Measurements from ENCODE around the gene FAHD1. TPM values are rescaled to one million over a fixed set of nuclear protein-coding genes. Genes with fewer than 3 reads are reported as not detected.

The FAHD1 gene
- total and polyA plus RNA-seq, 4 donors, result 42.7 to 84.2 (median 61.4) TPM

DNA sequence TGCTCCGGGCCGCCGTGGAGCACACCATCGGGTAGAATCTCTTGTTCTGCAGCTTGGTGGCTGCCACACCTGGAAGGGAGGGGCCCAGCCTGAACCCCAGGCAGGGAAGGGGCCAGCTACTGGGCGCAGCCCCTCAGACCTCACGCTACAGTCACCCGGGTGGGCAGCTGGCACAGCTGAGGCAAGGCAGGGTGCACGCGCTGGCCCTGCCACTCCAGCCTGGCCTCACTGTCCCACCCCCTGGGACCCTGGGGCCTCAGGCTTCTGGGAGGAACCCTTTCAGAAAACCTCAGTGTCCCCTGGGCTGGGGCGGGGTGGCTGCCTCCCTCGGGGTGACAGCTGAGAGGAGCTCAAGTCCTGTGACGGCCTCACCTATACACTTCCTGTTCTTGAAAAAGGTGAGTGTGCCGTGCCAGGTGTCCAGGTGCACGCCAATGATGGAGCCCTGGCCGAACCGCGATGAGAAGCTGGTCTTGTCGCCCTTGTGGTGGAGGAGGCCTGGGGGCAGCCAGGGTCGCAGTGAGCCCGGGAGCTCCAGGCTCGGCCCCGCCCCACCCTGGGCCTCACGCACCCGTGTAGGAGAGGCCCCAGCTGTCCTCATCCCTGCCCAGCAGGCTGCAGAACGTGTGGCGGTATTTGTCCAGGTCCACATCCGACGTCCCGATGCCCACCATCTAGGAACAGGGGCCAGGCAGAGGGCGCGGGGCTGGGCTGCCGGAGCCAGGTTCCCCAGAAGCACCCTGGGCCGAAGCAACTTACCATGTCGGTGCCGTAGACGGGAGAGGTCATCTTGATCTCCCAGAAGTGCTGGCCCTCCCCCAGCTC is 49.4 kb upstream of the FAHD1 start:
- no peaks in the 10 kb centered on the region for H3K9me3 ChIP-seq (ENCODE audit: control insufficient read depth in 4 of 4, low read length in 3 of 4)
- no peak overlapping the region for H3K27ac ChIP-seq (ENCODE audit: low read depth in 1 of 2, low read length in 2 of 2)
- H3K9ac ChIP-seq (ENCODE audit: low read depth in 1 of 2, low read length in 2 of 2), result no peak overlapping the region
- no peak for TF ChIP-seq FOXA1 (IDR thresholded peaks at IDR 0.05)
- no peak for TF ChIP-seq GABPA (IDR thresholded peaks at IDR 0.05 in 1 of 2, conservative IDR thresholded peaks at IDR 0.05 in 1 of 2)
- no peak for TF ChIP-seq MAX (IDR thresholded peaks at IDR 0.05)
- TF ChIP-seq NR2F2 (IDR thresholded peaks at IDR 0.05), result no peak
- no peak for TF ChIP-seq EGR1 (IDR thresholded peaks at IDR 0.05; ENCODE audit: low read depth in 2 of 2)
- no peak for TF ChIP-seq YY1 (IDR thresholded peaks at IDR 0.05)
- TF ChIP-seq, protein P1, sequence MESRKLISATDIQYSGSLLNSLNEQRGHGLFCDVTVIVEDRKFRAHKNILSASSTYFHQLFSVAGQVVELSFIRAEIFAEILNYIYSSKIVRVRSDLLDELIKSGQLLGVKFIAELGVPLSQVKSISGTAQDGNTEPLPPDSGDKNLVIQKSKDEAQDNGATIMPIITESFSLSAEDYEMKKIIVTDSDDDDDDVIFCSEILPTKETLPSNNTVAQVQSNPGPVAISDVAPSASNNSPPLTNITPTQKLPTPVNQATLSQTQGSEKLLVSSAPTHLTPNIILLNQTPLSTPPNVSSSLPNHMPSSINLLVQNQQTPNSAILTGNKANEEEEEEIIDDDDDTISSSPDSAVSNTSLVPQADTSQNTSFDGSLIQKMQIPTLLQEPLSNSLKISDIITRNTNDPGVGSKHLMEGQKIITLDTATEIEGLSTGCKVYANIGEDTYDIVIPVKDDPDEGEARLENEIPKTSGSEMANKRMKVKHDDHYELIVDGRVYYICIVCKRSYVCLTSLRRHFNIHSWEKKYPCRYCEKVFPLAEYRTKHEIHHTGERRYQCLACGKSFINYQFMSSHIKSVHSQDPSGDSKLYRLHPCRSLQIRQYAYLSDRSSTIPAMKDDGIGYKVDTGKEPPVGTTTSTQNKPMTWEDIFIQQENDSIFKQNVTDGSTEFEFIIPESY (IDR thresholded peaks at IDR 0.05), result no peak
- TF ChIP-seq RXRA (IDR thresholded peaks at IDR 0.05), result no peak
- TF ChIP-seq, protein P2, sequence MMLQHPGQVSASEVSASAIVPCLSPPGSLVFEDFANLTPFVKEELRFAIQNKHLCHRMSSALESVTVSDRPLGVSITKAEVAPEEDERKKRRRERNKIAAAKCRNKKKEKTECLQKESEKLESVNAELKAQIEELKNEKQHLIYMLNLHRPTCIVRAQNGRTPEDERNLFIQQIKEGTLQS (IDR thresholded peaks at IDR 0.05), result no peak
- TF ChIP-seq JUND (IDR thresholded peaks at IDR 0.05), result no peak
- TF ChIP-seq SP1 (IDR thresholded peaks at IDR 0.05), result no peak
- no peak overlapping the region for H3K4me3 ChIP-seq (ENCODE audit: low read depth in 1 of 3, low read length in 3 of 3)
- H3K4me1 ChIP-seq (ENCODE audit: control insufficient read depth in 4 of 4, insufficient read depth in 4 of 4, low read length in 3 of 4), result peaks cover 22 to 60% (median 43%) of the 10 kb centered on the region in 4 donors
- H3K27me3 ChIP-seq (ENCODE audit: control insufficient read depth in 4 of 4, insufficient read depth in 4 of 4, low read length in 3 of 4), result no peaks in the 10 kb centered on the region
- no peak for DNase-seq (ENCODE audit: low spot score)
- H3K36me3 ChIP-seq (ENCODE audit: control insufficient read depth in 4 of 4, insufficient read depth in 3 of 4, low read depth in 1 of 4, low read length in 3 of 4), result peaks cover 0 to 18% (median 10%) of the 10 kb centered on the region in 4 donors
- 85% methylated on average over 36 of the region's 36 CpGs for WGBS

DNA sequence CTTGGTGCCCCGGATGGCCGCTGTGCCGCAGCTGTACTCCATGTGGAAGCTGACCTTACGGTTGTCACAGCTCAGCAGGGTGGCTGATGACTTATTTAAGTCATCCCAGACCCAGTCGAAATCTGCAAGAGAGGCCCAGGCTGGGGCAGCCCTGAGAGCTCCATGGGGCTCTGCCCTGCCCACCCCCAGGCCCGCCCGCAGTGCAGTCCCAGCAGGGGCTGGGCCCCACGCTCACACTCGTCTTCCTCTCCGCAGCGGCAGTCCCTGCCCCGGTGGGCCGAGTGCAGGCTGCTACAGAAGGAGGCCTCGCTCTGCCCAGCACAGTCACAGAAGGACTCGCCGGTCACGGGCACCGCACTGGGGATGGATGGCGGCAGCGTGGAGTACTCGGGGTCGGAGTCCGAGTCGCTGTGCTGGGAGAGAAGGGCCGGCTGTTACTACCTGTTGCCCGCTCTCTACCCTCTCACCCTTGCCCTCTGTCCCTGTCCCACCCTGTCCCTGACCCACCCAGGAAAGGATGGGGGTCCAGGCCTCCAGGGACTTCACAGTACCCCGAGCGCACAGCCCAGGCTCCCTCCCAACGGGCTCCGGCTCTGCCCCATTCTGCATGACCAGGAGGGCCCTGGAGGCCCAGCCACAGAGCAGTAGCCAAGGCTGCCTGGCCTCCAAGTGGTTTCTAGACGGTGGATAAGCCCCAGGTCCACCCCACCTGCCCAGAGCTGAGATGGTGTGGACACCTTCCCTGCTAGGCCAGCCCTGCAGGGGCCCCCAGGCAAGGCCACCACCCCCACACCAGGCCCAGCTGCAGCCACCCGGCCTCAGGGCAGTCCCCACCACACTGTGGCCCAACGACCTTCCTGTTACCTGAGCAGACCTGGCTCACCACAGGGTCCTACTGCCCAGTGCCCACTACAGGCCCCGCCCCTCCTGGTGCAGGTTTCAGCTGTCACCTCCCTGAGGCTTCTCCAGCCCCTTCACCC is 48.5 kb upstream of the FAHD1 start:
- Histone ChIP-seq H3K27me3 (ENCODE audit: control insufficient read depth in 4 of 4, insufficient read depth in 4 of 4, low read length in 3 of 4) (no peaks in the 10 kb centered on the region), H3K36me3 (ENCODE audit: control insufficient read depth in 4 of 4, insufficient read depth in 3 of 4, low read depth in 1 of 4, low read length in 3 of 4) (peaks cover 0 to 18% (median 10%) of the 10 kb centered on the region in 4 donors), H3K9ac (ENCODE audit: low read depth in 1 of 2, low read length in 2 of 2) (no peak overlapping the region), H3K9me3 (ENCODE audit: control insufficient read depth in 4 of 4, low read length in 3 of 4) (no peaks in the 10 kb centered on the region), H3K4me3 (ENCODE audit: low read depth in 1 of 3, low read length in 3 of 3) (no peak overlapping the region), H3K27ac (ENCODE audit: low read depth in 1 of 2, low read length in 2 of 2) (peak overlapping the region; percentile 84 to 87), H3K4me1 (ENCODE audit: control insufficient read depth in 4 of 4, insufficient read depth in 4 of 4, low read length in 3 of 4) (peaks cover 22 to 58% (median 43%) of the 10 kb centered on the region in 4 donors)
- 81% methylated on average over 34 of the region's 34 CpGs for WGBS
- no peak for DNase-seq (ENCODE audit: low spot score)
- TF ChIP-seq, protein P2 (IDR thresholded peaks at IDR 0.05), result no peak
- TF ChIP-seq RXRA (IDR thresholded peaks at IDR 0.05) (no peak), SP1 (IDR thresholded peaks at IDR 0.05) (no peak), JUND (IDR thresholded peaks at IDR 0.05) (no peak), HNF4A (conservative IDR thresholded peaks at IDR 0.05) (no peak), CTCF (IDR thresholded peaks at IDR 0.05; ENCODE audit: low read depth, low read length, missing input control) (no peak), GABPA (IDR thresholded peaks at IDR 0.05 in 1 of 2, conservative IDR thresholded peaks at IDR 0.05 in 1 of 2) (no peak), FOXA1 (IDR thresholded peaks at IDR 0.05) (no peak), EGR1 (IDR thresholded peaks at IDR 0.05; ENCODE audit: low read depth in 2 of 2) (no peak), FOXA2 (IDR thresholded peaks at IDR 0.05) (no peak), MAX (IDR thresholded peaks at IDR 0.05) (no peak), HNF4G (IDR thresholded peaks at IDR 0.05) (no peak), TAF1 (conservative IDR thresholded peaks at IDR 0.05) (no peak), NR2F2 (IDR thresholded peaks at IDR 0.05) (no peak)
- TF ChIP-seq, protein P1 (IDR thresholded peaks at IDR 0.05), result no peak
- TF ChIP-seq, protein P3, sequence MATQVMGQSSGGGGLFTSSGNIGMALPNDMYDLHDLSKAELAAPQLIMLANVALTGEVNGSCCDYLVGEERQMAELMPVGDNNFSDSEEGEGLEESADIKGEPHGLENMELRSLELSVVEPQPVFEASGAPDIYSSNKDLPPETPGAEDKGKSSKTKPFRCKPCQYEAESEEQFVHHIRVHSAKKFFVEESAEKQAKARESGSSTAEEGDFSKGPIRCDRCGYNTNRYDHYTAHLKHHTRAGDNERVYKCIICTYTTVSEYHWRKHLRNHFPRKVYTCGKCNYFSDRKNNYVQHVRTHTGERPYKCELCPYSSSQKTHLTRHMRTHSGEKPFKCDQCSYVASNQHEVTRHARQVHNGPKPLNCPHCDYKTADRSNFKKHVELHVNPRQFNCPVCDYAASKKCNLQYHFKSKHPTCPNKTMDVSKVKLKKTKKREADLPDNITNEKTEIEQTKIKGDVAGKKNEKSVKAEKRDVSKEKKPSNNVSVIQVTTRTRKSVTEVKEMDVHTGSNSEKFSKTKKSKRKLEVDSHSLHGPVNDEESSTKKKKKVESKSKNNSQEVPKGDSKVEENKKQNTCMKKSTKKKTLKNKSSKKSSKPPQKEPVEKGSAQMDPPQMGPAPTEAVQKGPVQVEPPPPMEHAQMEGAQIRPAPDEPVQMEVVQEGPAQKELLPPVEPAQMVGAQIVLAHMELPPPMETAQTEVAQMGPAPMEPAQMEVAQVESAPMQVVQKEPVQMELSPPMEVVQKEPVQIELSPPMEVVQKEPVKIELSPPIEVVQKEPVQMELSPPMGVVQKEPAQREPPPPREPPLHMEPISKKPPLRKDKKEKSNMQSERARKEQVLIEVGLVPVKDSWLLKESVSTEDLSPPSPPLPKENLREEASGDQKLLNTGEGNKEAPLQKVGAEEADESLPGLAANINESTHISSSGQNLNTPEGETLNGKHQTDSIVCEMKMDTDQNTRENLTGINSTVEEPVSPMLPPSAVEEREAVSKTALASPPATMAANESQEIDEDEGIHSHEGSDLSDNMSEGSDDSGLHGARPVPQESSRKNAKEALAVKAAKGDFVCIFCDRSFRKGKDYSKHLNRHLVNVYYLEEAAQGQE (IDR thresholded peaks at IDR 0.05), result no peak

All from liver (tissue), 9 donors.